Keratinocyte (primary cell): ENCODE measurements around the gene TUBB2B.

Source experiments
- EZH2 ChIP-seq: IDR thresholded peaks from one replicate; pipeline ENCODE4 v1.6.1; 2012; ENCODE audit warnings: inconsistent platforms, mild to moderate bottlenecking, low read length, moderate library complexity
- TF ChIP-seq, protein P1 (sequence below), 3 experiments: IDR thresholded peaks in 1 of 3; conservative IDR thresholded peaks in 1 of 3; optimal IDR thresholded peaks in 1 of 3; 2 replicates in 2 of 3; 3 replicates in 1 of 3; pipeline versions ENCODE3 to v1.5.1; 2011; ENCODE audit warnings: low read length in 3 of 3, mild to moderate bottlenecking in 3 of 3, moderate library complexity in 2 of 3, control low read depth in 1 of 3, inconsistent platforms in 1 of 3; ENCODE audit not compliant: insufficient read depth in 2 of 3; ENCODE audit errors: extremely low read depth in 1 of 3

DNA sequence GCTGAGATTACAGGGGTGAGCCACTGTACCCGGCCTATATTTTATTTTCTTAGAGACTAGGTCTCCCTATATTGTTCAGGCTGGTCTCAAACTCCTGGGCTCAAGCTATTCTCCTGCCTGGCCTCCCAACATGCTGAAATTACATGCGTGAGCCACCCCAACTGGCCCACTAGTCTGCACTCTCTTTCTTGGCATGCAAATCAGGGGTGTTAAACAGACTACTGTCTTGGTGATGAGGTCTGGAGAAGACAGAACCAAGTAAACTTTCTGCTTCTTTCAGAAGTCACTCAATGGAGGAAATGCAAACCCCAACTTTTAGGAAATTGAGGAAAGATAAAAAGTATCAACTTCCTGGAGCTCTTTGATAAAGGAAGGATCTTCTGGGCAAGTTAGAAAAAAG lies 8.0 kb upstream of the TUBB2B start:
- TF ChIP-seq, protein P1, sequence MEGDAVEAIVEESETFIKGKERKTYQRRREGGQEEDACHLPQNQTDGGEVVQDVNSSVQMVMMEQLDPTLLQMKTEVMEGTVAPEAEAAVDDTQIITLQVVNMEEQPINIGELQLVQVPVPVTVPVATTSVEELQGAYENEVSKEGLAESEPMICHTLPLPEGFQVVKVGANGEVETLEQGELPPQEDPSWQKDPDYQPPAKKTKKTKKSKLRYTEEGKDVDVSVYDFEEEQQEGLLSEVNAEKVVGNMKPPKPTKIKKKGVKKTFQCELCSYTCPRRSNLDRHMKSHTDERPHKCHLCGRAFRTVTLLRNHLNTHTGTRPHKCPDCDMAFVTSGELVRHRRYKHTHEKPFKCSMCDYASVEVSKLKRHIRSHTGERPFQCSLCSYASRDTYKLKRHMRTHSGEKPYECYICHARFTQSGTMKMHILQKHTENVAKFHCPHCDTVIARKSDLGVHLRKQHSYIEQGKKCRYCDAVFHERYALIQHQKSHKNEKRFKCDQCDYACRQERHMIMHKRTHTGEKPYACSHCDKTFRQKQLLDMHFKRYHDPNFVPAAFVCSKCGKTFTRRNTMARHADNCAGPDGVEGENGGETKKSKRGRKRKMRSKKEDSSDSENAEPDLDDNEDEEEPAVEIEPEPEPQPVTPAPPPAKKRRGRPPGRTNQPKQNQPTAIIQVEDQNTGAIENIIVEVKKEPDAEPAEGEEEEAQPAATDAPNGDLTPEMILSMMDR (optimal IDR thresholded peaks at IDR 0.05 in 1 of 3, IDR thresholded peaks at IDR 0.05 in 1 of 3, conservative IDR thresholded peaks at IDR 0.05 in 1 of 3; ENCODE audit: extremely low read depth in 1 of 3, insufficient read depth in 2 of 3, low read length in 3 of 3) = no peak
- TF ChIP-seq EZH2 = no peak
